HEK293 (cell line): ENCODE results near the gene PLCB3.

Experiments
- BCL11A ChIP-seq: fragments of 450-650 bp; formaldehyde crosslinking; IDR thresholded peaks from 2 replicates; pipeline ENCODE4 v1.5.1; 2016; ENCODE audit warnings: low read depth, missing biosample characterization, missing genetic modification characterization
- IKZF3 ChIP-seq: fragments of 450-650 bp; IDR thresholded peaks from 2 replicates; pipeline ENCODE4 v1.5.0; 2018; ENCODE audit warnings: missing biosample characterization, mild to moderate bottlenecking, missing genetic modification characterization, moderate library complexity
- KLF8 ChIP-seq: fragments of 450-650 bp; formaldehyde crosslinking; IDR thresholded peaks from 2 replicates; pipeline ENCODE4 v1.5.1; 2016; ENCODE audit warnings: missing biosample characterization, missing genetic modification characterization
- SALL2 ChIP-seq: fragments of 450-650 bp; formaldehyde crosslinking; IDR thresholded peaks from 2 replicates; pipeline ENCODE4 v1.5.0; 2017; ENCODE audit warnings: missing biosample characterization, mild to moderate bottlenecking, missing genetic modification characterization, borderline replicate concordance
- SCRT1 ChIP-seq: fragments of 450-650 bp; formaldehyde crosslinking; IDR thresholded peaks from 2 replicates; pipeline ENCODE4 v1.5.1; 2016; ENCODE audit warnings: missing biosample characterization, missing genetic modification characterization, borderline replicate concordance
- SCRT2 ChIP-seq: fragments of 450-650 bp; formaldehyde crosslinking; IDR thresholded peaks from 2 replicates; pipeline ENCODE4 v1.5.1; 2016; ENCODE audit warnings: missing biosample characterization, missing genetic modification characterization
- SP3 ChIP-seq: fragments of 450-650 bp; formaldehyde crosslinking; IDR thresholded peaks from 2 replicates; pipeline ENCODE4 v1.5.1; 2016; ENCODE audit warnings: missing biosample characterization, missing genetic modification characterization
- ZNF132 ChIP-seq: fragments of 450-650 bp; formaldehyde crosslinking; IDR thresholded peaks from 2 replicates; pipeline ENCODE4 v1.5.1; 2017; ENCODE audit warnings: missing biosample characterization, missing genetic modification characterization, borderline replicate concordance
- ZNF202 ChIP-seq: fragments of 450-650 bp; formaldehyde crosslinking; IDR thresholded peaks from 2 replicates; pipeline ENCODE4 v1.5.1; 2016; ENCODE audit warnings: missing biosample characterization, missing genetic modification characterization, borderline replicate concordance
- ZNF426 ChIP-seq: fragments of 450-650 bp; formaldehyde crosslinking; IDR thresholded peaks from 2 replicates; pipeline ENCODE4 v1.5.1; 2017; ENCODE audit warnings: missing biosample characterization, missing genetic modification characterization, mild to moderate bottlenecking, inconsistent platforms, moderate library complexity
- ZNF544 ChIP-seq: fragments of 450-650 bp; formaldehyde crosslinking; IDR thresholded peaks from 2 replicates; pipeline ENCODE4 v1.5.0; 2017; ENCODE audit warnings: missing biosample characterization, missing genetic modification characterization
- ZNF624 ChIP-seq: fragments of 450-650 bp; formaldehyde crosslinking; IDR thresholded peaks from 2 replicates; pipeline ENCODE4 v1.5.1; 2017; ENCODE audit warnings: missing biosample characterization, missing genetic modification characterization
- ZNF677 ChIP-seq: fragments of 450-650 bp; IDR thresholded peaks from 2 replicates; pipeline ENCODE4 v1.5.0; 2018; ENCODE audit warnings: missing biosample characterization, mild to moderate bottlenecking, missing genetic modification characterization, moderate library complexity
- ZNF76 ChIP-seq: fragments of 450-650 bp; formaldehyde crosslinking; IDR thresholded peaks from 2 replicates; pipeline ENCODE4; 2016; ENCODE audit warnings: low read depth, missing biosample characterization, missing genetic modification characterization, borderline replicate concordance
- ZNF792 ChIP-seq: fragments of 450-650 bp; formaldehyde crosslinking; IDR thresholded peaks from 2 replicates; pipeline ENCODE4 v1.5.1; 2016; ENCODE audit warnings: missing biosample characterization, missing genetic modification characterization
- TF ChIP-seq, protein P1 (sequence below): fragments of 450-650 bp; formaldehyde crosslinking; IDR thresholded peaks from 2 replicates; pipeline ENCODE4 v1.5.1; 2016; ENCODE audit warnings: missing biosample characterization, missing genetic modification characterization
- TF ChIP-seq, protein P2 (sequence below): fragments of 450-650 bp; formaldehyde crosslinking; IDR thresholded peaks from 2 replicates; pipeline ENCODE4 v1.5.1; 2016; ENCODE audit warnings: missing biosample characterization, missing genetic modification characterization
- TF ChIP-seq, protein P3 (sequence below): fragments of 450-650 bp; formaldehyde crosslinking; IDR thresholded peaks from 2 replicates; pipeline ENCODE4 v1.5.1; 2016; ENCODE audit warnings: missing biosample characterization, missing genetic modification characterization, borderline replicate concordance
- TF ChIP-seq, protein P4 (sequence below): IDR thresholded peaks from 2 replicates; pipeline ENCODE4 v1.6.1; 2011; ENCODE audit warnings: mild to moderate bottlenecking, low read depth, low read length, borderline replicate concordance
- TF ChIP-seq, protein P5 (sequence below): fragments of 450-650 bp; formaldehyde crosslinking; IDR thresholded peaks from 2 replicates; pipeline ENCODE4 v1.5.1; 2016; ENCODE audit warnings: missing biosample characterization, missing genetic modification characterization

Gene PLCB3

DNA sequence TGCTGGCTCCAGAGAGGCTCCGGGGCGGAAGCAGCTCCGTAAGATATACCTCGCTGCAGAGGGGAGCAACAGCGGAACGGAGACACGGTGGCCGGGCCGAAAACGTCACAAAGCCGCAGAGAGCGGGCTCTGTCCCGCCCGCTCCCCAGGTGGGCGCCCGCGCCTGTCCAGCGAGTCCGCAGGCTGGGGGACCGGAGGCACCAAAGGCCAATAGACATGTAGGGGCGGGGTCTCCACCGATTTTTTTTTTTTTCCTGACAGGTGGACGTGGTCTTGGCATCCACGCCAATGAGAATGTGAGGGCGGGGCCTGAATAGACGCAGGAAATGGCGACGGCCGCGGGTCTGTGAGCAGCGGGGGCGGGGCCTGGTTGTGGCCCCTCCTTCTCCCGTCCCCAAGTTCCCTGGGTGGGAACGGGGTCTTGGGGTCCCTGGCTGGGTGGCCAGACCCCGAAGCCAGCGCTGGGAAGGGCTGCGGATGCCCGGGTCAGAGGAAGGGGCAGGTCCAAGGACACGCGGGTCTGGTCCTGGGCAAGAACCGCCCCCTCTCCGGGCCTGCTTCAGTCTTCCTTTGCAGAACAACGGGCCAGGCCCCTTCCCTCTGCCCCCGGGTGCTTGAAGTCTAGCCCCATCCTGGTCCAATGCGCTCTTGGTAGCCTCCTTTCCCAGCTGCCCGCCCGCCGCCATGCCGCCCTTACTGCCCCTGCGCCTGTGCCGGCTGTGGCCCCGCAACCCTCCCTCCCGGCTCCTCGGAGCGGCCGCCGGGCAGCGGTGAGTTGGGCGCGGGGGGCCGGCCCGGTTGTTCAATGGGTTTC, 21.0 kb upstream of the PLCB3 start, which contains the start of gene DNAJC4 (continued):
- no peak for TF ChIP-seq ZNF792 (tag by site-specific recombination)
- TF ChIP-seq SCRT2 (tag by site-specific recombination), result no peak
- no peak for TF ChIP-seq ZNF132 (tag by site-specific recombination)
- TF ChIP-seq, protein P1, sequence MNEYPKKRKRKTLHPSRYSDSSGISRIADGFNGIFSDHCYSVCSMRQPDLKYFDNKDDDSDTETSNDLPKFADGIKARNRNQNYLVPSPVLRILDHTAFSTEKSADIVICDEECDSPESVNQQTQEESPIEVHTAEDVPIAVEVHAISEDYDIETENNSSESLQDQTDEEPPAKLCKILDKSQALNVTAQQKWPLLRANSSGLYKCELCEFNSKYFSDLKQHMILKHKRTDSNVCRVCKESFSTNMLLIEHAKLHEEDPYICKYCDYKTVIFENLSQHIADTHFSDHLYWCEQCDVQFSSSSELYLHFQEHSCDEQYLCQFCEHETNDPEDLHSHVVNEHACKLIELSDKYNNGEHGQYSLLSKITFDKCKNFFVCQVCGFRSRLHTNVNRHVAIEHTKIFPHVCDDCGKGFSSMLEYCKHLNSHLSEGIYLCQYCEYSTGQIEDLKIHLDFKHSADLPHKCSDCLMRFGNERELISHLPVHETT, result no peak; the same call in 1 of the 2 replicates
- 0 out of 2 replicates have a peak, but pooled peaks have one; percentile 19 for TF ChIP-seq BCL11A
- no peak; the same call in 1 of the 2 replicates for TF ChIP-seq SCRT1 (tag by site-specific recombination)
- TF ChIP-seq ZNF202 (tag by site-specific recombination), result no peak
- peak; percentile 33; the same call in 1 of the 2 replicates for TF ChIP-seq ZNF76 (tag by site-specific recombination)
- TF ChIP-seq, protein P2, sequence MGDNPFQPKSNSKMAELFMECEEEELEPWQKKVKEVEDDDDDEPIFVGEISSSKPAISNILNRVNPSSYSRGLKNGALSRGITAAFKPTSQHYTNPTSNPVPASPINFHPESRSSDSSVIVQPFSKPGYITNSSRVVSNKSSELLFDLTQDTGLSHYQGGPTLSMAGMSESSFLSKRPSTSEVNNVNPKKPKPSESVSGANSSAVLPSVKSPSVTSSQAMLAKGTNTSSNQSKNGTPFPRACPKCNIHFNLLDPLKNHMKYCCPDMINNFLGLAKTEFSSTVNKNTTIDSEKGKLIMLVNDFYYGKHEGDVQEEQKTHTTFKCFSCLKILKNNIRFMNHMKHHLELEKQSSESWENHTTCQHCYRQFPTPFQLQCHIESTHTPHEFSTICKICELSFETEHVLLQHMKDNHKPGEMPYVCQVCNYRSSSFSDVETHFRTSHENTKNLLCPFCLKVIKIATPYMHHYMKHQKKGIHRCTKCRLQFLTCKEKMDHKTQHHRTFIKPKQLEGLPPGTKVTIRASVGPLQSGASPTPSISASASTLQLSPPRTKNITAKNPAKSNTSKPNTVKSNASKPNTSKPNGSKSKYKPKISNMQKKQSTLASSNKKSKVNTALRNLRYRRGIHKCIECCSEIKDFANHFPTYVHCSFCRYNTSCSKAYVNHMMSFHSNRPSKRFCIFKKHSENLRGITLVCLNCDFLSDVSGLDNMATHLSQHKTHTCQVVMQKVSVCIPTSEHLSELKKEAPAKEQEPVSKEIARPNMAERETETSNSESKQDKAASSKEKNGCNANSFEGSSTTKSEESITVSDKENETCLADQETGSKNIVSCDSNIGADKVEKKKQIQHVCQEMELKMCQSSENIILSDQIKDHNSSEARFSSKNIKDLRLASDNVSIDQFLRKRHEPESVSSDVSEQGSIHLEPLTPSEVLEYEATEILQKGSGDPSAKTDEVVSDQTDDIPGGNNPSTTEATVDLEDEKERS (tag by site-specific recombination), result no peak
- TF ChIP-seq ZNF677 (tag by site-specific recombination), result no peak
- TF ChIP-seq SALL2 (tag by site-specific recombination), result no peak
- peak; percentile 87 for TF ChIP-seq SP3 (tag by site-specific recombination)
- TF ChIP-seq, protein P3, sequence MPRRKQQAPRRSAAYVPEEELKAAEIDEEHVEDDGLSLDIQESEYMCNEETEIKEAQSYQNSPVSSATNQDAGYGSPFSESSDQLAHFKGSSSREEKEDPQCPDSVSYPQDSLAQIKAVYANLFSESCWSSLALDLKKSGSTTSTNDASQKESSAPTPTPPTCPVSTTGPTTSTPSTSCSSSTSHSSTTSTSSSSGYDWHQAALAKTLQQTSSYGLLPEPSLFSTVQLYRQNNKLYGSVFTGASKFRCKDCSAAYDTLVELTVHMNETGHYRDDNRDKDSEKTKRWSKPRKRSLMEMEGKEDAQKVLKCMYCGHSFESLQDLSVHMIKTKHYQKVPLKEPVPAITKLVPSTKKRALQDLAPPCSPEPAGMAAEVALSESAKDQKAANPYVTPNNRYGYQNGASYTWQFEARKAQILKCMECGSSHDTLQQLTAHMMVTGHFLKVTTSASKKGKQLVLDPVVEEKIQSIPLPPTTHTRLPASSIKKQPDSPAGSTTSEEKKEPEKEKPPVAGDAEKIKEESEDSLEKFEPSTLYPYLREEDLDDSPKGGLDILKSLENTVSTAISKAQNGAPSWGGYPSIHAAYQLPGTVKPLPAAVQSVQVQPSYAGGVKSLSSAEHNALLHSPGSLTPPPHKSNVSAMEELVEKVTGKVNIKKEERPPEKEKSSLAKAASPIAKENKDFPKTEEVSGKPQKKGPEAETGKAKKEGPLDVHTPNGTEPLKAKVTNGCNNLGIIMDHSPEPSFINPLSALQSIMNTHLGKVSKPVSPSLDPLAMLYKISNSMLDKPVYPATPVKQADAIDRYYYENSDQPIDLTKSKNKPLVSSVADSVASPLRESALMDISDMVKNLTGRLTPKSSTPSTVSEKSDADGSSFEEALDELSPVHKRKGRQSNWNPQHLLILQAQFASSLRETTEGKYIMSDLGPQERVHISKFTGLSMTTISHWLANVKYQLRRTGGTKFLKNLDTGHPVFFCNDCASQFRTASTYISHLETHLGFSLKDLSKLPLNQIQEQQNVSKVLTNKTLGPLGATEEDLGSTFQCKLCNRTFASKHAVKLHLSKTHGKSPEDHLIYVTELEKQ (tag by site-specific recombination), result no peak
- no peak for TF ChIP-seq ZNF544 (tag by site-specific recombination)
- TF ChIP-seq, protein P4, sequence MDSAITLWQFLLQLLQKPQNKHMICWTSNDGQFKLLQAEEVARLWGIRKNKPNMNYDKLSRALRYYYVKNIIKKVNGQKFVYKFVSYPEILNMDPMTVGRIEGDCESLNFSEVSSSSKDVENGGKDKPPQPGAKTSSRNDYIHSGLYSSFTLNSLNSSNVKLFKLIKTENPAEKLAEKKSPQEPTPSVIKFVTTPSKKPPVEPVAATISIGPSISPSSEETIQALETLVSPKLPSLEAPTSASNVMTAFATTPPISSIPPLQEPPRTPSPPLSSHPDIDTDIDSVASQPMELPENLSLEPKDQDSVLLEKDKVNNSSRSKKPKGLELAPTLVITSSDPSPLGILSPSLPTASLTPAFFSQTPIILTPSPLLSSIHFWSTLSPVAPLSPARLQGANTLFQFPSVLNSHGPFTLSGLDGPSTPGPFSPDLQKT, result no peak
- TF ChIP-seq, protein P5, sequence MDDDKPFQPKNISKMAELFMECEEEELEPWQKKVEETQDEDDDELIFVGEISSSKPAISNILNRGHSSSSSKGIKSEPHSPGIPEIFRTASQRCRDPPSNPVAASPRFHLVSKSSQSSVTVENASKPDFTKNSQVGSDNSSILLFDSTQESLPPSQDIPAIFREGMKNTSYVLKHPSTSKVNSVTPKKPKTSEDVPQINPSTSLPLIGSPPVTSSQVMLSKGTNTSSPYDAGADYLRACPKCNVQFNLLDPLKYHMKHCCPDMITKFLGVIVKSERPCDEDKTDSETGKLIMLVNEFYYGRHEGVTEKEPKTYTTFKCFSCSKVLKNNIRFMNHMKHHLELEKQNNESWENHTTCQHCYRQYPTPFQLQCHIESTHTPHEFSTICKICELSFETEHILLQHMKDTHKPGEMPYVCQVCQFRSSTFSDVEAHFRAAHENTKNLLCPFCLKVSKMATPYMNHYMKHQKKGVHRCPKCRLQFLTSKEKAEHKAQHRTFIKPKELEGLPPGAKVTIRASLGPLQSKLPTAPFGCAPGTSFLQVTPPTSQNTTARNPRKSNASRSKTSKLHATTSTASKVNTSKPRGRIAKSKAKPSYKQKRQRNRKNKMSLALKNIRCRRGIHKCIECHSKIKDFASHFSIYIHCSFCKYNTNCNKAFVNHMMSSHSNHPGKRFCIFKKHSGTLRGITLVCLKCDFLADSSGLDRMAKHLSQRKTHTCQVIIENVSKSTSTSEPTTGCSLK (tag by site-specific recombination), result no peak
- TF ChIP-seq IKZF3 (tag by site-specific recombination), result no peak
- TF ChIP-seq KLF8, result no peak
- no peak for TF ChIP-seq ZNF426
- TF ChIP-seq ZNF624 (tag by site-specific recombination), result no peak
